SK-N-SH treated with all-trans-retinoic acid at 6 μM for 48 hours (cell line): ENCODE results near the gene TSKU.

Experiments
- ATAC-seq: fragments of 200-7000 bp; cut with Tn5 transposase; 3 replicates; pipeline ENCODE4 v1.9.1; 2020; ENCODE audit warnings: mild to moderate bottlenecking, moderate library complexity
- ARNTL ChIP-seq: fragments of 450-650 bp; formaldehyde crosslinking; IDR thresholded peaks from 2 replicates; pipeline ENCODE4 v1.5.0; 2020; ENCODE audit warnings: low read depth, mild to moderate bottlenecking, moderate library complexity, borderline replicate concordance
- BACH2 ChIP-seq: fragments of 250-450 bp; sonication (Bioruptor Pico); IDR thresholded peaks from 2 replicates; pipeline ENCODE4 v1.9.0; 2021; ENCODE audit warnings: mild to moderate bottlenecking, borderline replicate concordance
- CSDC2 ChIP-seq: fragments of 250-450 bp; sonication (Bioruptor Pico); IDR thresholded peaks from 2 replicates; pipeline ENCODE4 v1.5.0; 2020; ENCODE audit warnings: mild to moderate bottlenecking, moderate library complexity
- ESRRG ChIP-seq: fragments of 250-450 bp; sonication (Bioruptor Pico); IDR thresholded peaks from 2 replicates; pipeline ENCODE4 v1.6.1; 2021; ENCODE audit warnings: mild to moderate bottlenecking
- GLIS3 ChIP-seq: fragments of 250-450 bp; sonication (Bioruptor Pico); IDR thresholded peaks from 2 replicates; pipeline ENCODE4 v1.5.0; 2020; ENCODE audit warnings: mild to moderate bottlenecking, moderate library complexity
- OSR1 ChIP-seq: fragments of 250-450 bp; sonication (Bioruptor Pico); IDR thresholded peaks from 2 replicates; pipeline ENCODE4 v1.8.0; 2022; ENCODE audit warnings: moderate library complexity, mild to moderate bottlenecking, inconsistent platforms
- RARB ChIP-seq: fragments of 250-450 bp; sonication (Bioruptor Pico); IDR thresholded peaks from 2 replicates; pipeline ENCODE4 v1.8.0; 2021; ENCODE audit warnings: mild to moderate bottlenecking, moderate library complexity
- TOX ChIP-seq: fragments of 250-450 bp; sonication (Bioruptor Pico); IDR thresholded peaks from 2 replicates; pipeline ENCODE4 v1.8.0; 2021; ENCODE audit warnings: mild to moderate bottlenecking, moderate library complexity, borderline replicate concordance
- ZC3H10 ChIP-seq: fragments of 250-450 bp; sonication (Bioruptor Pico); IDR thresholded peaks from 2 replicates; pipeline ENCODE4 v1.5.1; 2021; ENCODE audit warnings: mild to moderate bottlenecking, moderate library complexity
- ZFP30 ChIP-seq: fragments of 450-650 bp; formaldehyde crosslinking; IDR thresholded peaks from 2 replicates; pipeline ENCODE4 v1.5.0; 2022; ENCODE audit warnings: mild to moderate bottlenecking, moderate library complexity
- ZNF565 ChIP-seq: fragments of 450-650 bp; formaldehyde crosslinking; conservative IDR thresholded peaks from 2 replicates; pipeline ENCODE4 v1.5.0; 2020; ENCODE audit warnings: low read depth, mild to moderate bottlenecking, moderate library complexity
- ZNF70 ChIP-seq: fragments of 450-650 bp; formaldehyde crosslinking; IDR thresholded peaks from 2 replicates; pipeline ENCODE4 v1.5.0; 2020; ENCODE audit warnings: mild to moderate bottlenecking, moderate library complexity
- ZNF8 ChIP-seq: fragments of 450-650 bp; formaldehyde crosslinking; IDR thresholded peaks from 2 replicates; pipeline ENCODE4 v1.5.0; 2020; ENCODE audit warnings: mild to moderate bottlenecking, moderate library complexity
- TF ChIP-seq, protein P1 (sequence below): fragments of 250-450 bp; sonication (Bioruptor Pico); IDR thresholded peaks from 2 replicates; pipeline ENCODE4 v1.5.0; 2020; ENCODE audit warnings: mild to moderate bottlenecking, moderate library complexity
- TF ChIP-seq, protein P2 (sequence below): fragments of 250-450 bp; sonication (Bioruptor Pico); IDR thresholded peaks from 2 replicates; pipeline ENCODE4 v1.5.1; 2020; ENCODE audit warnings: low read depth, mild to moderate bottlenecking, moderate library complexity
- TF ChIP-seq, protein P3 (sequence below): fragments of 250-450 bp; sonication (Bioruptor Pico); IDR thresholded peaks from 2 replicates; pipeline ENCODE4 v1.5.1; 2021; ENCODE audit warnings: mild to moderate bottlenecking, moderate library complexity
- TF ChIP-seq, protein P4 (sequence below): fragments of 250-450 bp; sonication (Bioruptor Pico); IDR thresholded peaks from 2 replicates; pipeline ENCODE4 v1.8.0; 2021; ENCODE audit warnings: low read depth, mild to moderate bottlenecking, moderate library complexity, borderline replicate concordance

The TSKU gene

DNA sequence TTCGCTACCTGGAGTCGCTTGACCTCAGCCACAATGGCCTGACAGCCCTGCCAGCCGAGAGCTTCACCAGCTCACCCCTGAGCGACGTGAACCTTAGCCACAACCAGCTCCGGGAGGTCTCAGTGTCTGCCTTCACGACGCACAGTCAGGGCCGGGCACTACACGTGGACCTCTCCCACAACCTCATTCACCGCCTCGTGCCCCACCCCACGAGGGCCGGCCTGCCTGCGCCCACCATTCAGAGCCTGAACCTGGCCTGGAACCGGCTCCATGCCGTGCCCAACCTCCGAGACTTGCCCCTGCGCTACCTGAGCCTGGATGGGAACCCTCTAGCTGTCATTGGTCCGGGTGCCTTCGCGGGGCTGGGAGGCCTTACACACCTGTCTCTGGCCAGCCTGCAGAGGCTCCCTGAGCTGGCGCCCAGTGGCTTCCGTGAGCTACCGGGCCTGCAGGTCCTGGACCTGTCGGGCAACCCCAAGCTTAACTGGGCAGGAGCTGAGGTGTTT lies 12.8 kb downstream of the TSKU start:
- ATAC-seq: no peak
- TF ChIP-seq ZNF70 (CRISPR knock-in tag) (no peak), TOX (CRISPR knock-in tag) (no peak), OSR1 (CRISPR knock-in tag) (no peak), ZNF8 (CRISPR knock-in tag) (no peak), GLIS3 (CRISPR knock-in tag) (no peak)
- TF ChIP-seq, protein P1, sequence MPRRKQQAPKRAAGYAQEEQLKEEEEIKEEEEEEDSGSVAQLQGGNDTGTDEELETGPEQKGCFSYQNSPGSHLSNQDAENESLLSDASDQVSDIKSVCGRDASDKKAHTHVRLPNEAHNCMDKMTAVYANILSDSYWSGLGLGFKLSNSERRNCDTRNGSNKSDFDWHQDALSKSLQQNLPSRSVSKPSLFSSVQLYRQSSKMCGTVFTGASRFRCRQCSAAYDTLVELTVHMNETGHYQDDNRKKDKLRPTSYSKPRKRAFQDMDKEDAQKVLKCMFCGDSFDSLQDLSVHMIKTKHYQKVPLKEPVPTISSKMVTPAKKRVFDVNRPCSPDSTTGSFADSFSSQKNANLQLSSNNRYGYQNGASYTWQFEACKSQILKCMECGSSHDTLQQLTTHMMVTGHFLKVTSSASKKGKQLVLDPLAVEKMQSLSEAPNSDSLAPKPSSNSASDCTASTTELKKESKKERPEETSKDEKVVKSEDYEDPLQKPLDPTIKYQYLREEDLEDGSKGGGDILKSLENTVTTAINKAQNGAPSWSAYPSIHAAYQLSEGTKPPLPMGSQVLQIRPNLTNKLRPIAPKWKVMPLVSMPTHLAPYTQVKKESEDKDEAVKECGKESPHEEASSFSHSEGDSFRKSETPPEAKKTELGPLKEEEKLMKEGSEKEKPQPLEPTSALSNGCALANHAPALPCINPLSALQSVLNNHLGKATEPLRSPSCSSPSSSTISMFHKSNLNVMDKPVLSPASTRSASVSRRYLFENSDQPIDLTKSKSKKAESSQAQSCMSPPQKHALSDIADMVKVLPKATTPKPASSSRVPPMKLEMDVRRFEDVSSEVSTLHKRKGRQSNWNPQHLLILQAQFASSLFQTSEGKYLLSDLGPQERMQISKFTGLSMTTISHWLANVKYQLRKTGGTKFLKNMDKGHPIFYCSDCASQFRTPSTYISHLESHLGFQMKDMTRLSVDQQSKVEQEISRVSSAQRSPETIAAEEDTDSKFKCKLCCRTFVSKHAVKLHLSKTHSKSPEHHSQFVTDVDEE: no peak

DNA sequence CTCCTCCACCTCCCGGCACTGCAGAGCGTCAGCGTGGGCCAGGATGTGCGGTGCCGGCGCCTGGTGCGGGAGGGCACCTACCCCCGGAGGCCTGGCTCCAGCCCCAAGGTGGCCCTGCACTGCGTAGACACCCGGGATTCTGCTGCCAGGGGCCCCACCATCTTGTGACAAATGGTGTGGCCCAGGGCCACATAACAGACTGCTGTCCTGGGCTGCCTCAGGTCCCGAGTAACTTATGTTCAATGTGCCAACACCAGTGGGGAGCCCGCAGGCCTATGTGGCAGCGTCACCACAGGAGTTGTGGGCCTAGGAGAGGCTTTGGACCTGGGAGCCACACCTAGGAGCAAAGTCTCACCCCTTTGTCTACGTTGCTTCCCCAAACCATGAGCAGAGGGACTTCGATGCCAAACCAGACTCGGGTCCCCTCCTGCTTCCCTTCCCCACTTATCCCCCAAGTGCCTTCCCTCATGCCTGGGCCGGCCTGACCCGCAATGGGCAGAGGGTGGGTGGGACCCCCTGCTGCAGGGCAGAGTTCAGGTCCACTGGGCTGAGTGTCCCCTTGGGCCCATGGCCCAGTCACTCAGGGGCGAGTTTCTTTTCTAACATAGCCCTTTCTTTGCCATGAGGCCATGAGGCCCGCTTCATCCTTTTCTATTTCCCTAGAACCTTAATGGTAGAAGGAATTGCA lies 13.5 kb downstream of the TSKU start:
- no peak for ATAC-seq
- TF ChIP-seq ZNF565 (CRISPR knock-in tag) (no peak), ZC3H10 (no peak), ESRRG (CRISPR knock-in tag) (no peak)
- TF ChIP-seq, protein P2, sequence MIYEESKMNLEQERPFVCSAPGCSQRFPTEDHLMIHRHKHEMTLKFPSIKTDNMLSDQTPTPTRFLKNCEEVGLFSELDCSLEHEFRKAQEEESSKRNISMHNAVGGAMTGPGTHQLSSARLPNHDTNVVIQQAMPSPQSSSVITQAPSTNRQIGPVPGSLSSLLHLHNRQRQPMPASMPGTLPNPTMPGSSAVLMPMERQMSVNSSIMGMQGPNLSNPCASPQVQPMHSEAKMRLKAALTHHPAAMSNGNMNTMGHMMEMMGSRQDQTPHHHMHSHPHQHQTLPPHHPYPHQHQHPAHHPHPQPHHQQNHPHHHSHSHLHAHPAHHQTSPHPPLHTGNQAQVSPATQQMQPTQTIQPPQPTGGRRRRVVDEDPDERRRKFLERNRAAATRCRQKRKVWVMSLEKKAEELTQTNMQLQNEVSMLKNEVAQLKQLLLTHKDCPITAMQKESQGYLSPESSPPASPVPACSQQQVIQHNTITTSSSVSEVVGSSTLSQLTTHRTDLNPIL (CRISPR knock-in tag): no peak
- TF ChIP-seq, protein P3, sequence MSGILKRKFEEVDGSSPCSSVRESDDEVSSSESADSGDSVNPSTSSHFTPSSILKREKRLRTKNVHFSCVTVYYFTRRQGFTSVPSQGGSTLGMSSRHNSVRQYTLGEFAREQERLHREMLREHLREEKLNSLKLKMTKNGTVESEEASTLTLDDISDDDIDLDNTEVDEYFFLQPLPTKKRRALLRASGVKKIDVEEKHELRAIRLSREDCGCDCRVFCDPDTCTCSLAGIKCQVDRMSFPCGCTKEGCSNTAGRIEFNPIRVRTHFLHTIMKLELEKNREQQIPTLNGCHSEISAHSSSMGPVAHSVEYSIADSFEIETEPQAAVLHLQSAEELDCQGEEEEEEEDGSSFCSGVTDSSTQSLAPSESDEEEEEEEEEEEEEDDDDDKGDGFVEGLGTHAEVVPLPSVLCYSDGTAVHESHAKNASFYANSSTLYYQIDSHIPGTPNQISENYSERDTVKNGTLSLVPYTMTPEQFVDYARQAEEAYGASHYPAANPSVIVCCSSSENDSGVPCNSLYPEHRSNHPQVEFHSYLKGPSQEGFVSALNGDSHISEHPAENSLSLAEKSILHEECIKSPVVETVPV (CRISPR knock-in tag): no peak

DNA sequence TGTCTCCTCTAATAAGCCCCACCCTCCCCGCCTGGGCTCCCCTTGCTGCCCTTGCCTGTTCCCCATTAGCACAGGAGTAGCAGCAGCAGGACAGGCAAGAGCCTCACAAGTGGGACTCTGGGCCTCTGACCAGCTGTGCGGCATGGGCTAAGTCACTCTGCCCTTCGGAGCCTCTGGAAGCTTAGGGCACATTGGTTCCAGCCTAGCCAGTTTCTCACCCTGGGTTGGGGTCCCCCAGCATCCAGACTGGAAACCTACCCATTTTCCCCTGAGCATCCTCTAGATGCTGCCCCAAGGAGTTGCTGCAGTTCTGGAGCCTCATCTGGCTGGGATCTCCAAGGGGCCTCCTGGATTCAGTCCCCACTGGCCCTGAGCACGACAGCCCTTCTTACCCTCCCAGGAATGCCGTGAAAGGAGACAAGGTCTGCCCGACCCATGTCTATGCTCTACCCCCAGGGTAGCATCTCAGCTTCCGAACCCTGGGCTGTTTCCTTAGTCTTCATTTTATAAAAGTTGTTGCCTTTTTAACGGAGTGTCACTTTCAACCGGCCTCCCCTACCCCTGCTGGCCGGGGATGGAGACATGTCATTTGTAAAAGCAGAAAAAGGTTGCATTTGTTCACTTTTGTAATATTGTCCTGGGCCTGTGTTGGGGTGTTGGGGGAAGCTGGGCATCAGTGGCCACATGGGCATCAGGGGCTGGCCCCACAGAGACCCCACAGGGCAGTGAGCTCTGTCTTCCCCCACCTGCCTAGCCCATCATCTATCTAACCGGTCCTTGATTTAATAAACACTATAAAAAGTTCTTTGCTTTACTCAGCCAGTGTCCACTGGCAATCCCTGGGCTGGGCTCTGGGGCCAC lies 14.4 kb downstream of the TSKU start:
- no peak for TF ChIP-seq ZC3H10
- no peak for TF ChIP-seq RARB (CRISPR knock-in tag)
- TF ChIP-seq, protein P4, sequence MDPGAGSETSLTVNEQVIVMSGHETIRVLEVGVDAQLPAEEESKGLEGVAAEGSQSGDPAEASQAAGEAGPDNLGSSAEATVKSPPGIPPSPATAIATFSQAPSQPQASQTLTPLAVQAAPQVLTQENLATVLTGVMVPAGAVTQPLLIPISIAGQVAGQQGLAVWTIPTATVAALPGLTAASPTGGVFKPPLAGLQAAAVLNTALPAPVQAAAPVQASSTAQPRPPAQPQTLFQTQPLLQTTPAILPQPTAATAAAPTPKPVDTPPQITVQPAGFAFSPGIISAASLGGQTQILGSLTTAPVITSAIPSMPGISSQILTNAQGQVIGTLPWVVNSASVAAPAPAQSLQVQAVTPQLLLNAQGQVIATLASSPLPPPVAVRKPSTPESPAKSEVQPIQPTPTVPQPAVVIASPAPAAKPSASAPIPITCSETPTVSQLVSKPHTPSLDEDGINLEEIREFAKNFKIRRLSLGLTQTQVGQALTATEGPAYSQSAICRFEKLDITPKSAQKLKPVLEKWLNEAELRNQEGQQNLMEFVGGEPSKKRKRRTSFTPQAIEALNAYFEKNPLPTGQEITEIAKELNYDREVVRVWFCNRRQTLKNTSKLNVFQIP (CRISPR knock-in tag): no peak
- TF ChIP-seq ZFP30 (CRISPR knock-in tag): no peak
- TF ChIP-seq, protein P3 (CRISPR knock-in tag): no peak
- TF ChIP-seq TOX (CRISPR knock-in tag): no peak
- no peak for TF ChIP-seq GLIS3 (CRISPR knock-in tag)
- TF ChIP-seq, protein P2 (CRISPR knock-in tag): no peak
- TF ChIP-seq CSDC2: no peak
- no peak for TF ChIP-seq ARNTL (CRISPR knock-in tag)
- TF ChIP-seq BACH2: no peak
- ATAC-seq: no peak
